KMS-11 (cell line): Measurements from ENCODE around the gene SENP3.

ENCODE experiments used
- H2AFZ ChIP-seq: fragments of 200-600 bp; sonication (generic); 2 replicates; pipeline ENCODE4 v1.6.1; 2016; ENCODE audit warnings: antibody characterized with exemption, mixed run types, low read depth
- H3K27ac ChIP-seq: fragments of 200-600 bp; sonication (generic); 2 replicates; pipeline ENCODE4 v1.6.1; 2016; ENCODE audit warnings: mild to moderate bottlenecking, mixed run types
- H3K27me3 ChIP-seq: fragments of 200-600 bp; sonication (generic); 2 replicates; pipeline ENCODE4 v1.6.1; 2017; ENCODE audit warnings: mild to moderate bottlenecking, low read depth, mixed run types, moderate library complexity; ENCODE audit not compliant: insufficient read depth
- H3K36me3 ChIP-seq: fragments of 200-600 bp; sonication (generic); 2 replicates; pipeline ENCODE4 v1.6.1; 2017; ENCODE audit warnings: mild to moderate bottlenecking, mixed run types; ENCODE audit not compliant: insufficient read depth
- H3K4me1 ChIP-seq: fragments of 200-600 bp; sonication (generic); 2 replicates; pipeline ENCODE4 v1.6.1; 2016; ENCODE audit warnings: mild to moderate bottlenecking, low read depth, mixed run types; ENCODE audit not compliant: poor library complexity, severe bottlenecking
- H3K4me2 ChIP-seq: fragments of 200-600 bp; sonication (generic); 2 replicates; pipeline ENCODE4 v1.7.0; 2016; ENCODE audit warnings: mild to moderate bottlenecking, mixed run types
- H3K4me3 ChIP-seq: fragments of 200-600 bp; sonication (generic); IDR thresholded peaks from 2 replicates; pipeline ENCODE4 v1.6.1; 2017; ENCODE audit warnings: low read depth, low read length, mixed read lengths; ENCODE audit not compliant: insufficient read depth
- H3K79me2 ChIP-seq: fragments of 200-600 bp; sonication (generic); 2 replicates; pipeline ENCODE4 v1.6.1; 2016; ENCODE audit warnings: low read depth, mixed run types; ENCODE audit not compliant: insufficient read depth
- H3K9ac ChIP-seq: fragments of 200-600 bp; sonication (generic); 2 replicates; pipeline ENCODE4 v1.6.1; 2016; ENCODE audit warnings: mild to moderate bottlenecking, mixed run types
- H4K20me1 ChIP-seq: fragments of 200-600 bp; sonication (generic); 2 replicates; pipeline ENCODE4 v1.6.1; 2016; ENCODE audit warnings: mild to moderate bottlenecking, mixed run types; ENCODE audit not compliant: insufficient read depth
- CTCF ChIP-seq: fragments of 200-600 bp; sonication (generic); conservative IDR thresholded peaks from 2 replicates; pipeline ENCODE4 v1.6.1; 2017; ENCODE audit warnings: low read depth, mild to moderate bottlenecking, antibody characterized with exemption, low read length, moderate library complexity, mixed read lengths

SENP3 gene

GRCh38 chr17:7586673-7587419 lies 25.1 kb downstream of the SENP3 start:
- Histone ChIP-seq H4K20me1 (no peaks in the 10 kb centered on the region), H3K79me2 (no peaks in the 10 kb centered on the region), H3K36me3 (no peaks in the 10 kb centered on the region), H3K27ac (no peak overlapping the region), H2AFZ (no peak overlapping the region), H3K4me1 (no peaks in the 10 kb centered on the region), H3K9ac (no peak overlapping the region), H3K27me3 (no peaks in the 10 kb centered on the region), H3K4me3 (no peak overlapping the region), H3K4me2 (no peak overlapping the region)
- no peak for TF ChIP-seq CTCF

GRCh38 chr17:7587420-7588151 lies 25.9 kb downstream of the SENP3 start:
- Histone ChIP-seq H3K27me3 (no peaks in the 10 kb centered on the region), H3K4me3 (no peak overlapping the region), H3K79me2 (no peaks in the 10 kb centered on the region), H3K9ac (no peak overlapping the region), H2AFZ (no peak overlapping the region), H3K4me2 (no peak overlapping the region), H3K36me3 (no peaks in the 10 kb centered on the region), H4K20me1 (no peaks in the 10 kb centered on the region), H3K27ac (no peak overlapping the region), H3K4me1 (no peaks in the 10 kb centered on the region)
- TF ChIP-seq CTCF = no peak

GRCh38 chr17:7588553-7589203 lies 27.0 kb downstream of the SENP3 start:
- Histone ChIP-seq H3K4me3 (no peak overlapping the region), H3K36me3 (no peaks in the 10 kb centered on the region), H3K4me1 (no peaks in the 10 kb centered on the region), H3K4me2 (no peak overlapping the region), H3K27ac (no peak overlapping the region), H2AFZ (no peak overlapping the region), H3K27me3 (no peaks in the 10 kb centered on the region), H3K9ac (no peak overlapping the region), H4K20me1 (no peaks in the 10 kb centered on the region), H3K79me2 (no peaks in the 10 kb centered on the region)
- TF ChIP-seq CTCF = no peak

- no peak overlapping the region for H3K9ac ChIP-seq
- no peak for TF ChIP-seq CTCF
- H3K79me2 ChIP-seq = no peaks in the 10 kb centered on the region
- H3K4me1 ChIP-seq = no peaks in the 10 kb centered on the region
- no peak overlapping the region for H2AFZ ChIP-seq
- no peak overlapping the region for H3K27ac ChIP-seq
- no peaks in the 10 kb centered on the region for H4K20me1 ChIP-seq
- no peak overlapping the region for H3K4me2 ChIP-seq
- no peaks in the 10 kb centered on the region for H3K36me3 ChIP-seq
- H3K27me3 ChIP-seq = no peaks in the 10 kb centered on the region
- no peak overlapping the region for H3K4me3 ChIP-seq
These were observed 27.6 kb downstream of the SENP3 start for GRCh38 chr17:7589204-7589868.
